HG02571 (cell line): ENCODE results near the gene CRHR2.
"Not testable (repeated sequence)": the region's sequence is repeated elsewhere in the genome, so short reads cannot be mapped to it uniquely, and the experiment has no call there.

ENCODE experiments used
- ATAC-seq: cut with Tn5 transposase; IDR thresholded peaks from one replicate; pipeline ENCODE4 v1.9.1; 2021; ENCODE audit warnings: mild to moderate bottlenecking, moderate library complexity; ENCODE audit not compliant: unreplicated experiment

The CRHR2 gene

DNA sequence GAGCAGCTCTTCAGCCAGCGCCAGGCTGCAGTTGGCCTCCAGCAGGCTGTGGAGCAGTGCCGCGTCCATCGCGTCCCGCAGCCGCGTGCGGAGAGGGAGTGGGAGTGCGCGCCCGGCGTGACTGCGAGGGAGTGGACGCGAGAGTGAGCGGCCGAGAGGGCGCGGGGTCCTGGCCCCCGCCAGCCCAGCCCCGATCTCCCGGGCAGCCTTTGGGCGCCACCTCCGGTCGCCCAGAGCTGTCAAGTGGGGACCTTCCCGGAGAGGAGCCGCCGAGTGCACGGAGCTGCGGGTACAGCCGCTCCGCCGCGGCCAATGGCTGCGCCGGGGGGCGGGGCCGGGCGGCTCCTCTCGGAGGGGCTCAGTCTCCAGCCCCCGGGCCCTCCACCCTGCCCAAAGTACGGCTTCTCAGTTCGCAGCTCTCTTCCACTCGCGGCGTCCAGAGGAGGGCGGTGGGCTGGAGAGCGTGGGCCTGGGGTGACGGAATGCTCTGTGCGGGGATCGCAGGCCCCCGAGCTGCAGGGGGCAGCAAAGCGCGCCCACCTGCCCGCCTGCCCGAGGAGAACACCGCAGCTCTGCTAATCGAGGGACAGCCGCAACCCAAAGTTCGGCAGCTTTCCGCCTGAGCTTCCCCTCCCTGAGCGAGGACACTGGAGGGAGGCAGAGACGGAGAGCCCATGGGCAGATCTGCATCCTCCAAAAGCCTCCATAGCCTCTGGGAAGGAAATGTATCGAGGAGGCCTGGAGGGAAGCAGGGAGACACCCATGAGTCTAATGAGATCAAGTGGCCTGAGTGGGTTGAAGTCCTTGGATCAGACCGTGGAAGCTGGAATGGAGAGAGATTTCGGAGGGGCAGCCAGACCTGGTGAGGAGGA is at the start of gene CRHR2:
TSS of gene CRHR2 (minus strand) at position 245 of the 872 bp plus-strand sequence. CDS start at position 69, 176 bp downstream.
- ATAC-seq: no peak

DNA sequence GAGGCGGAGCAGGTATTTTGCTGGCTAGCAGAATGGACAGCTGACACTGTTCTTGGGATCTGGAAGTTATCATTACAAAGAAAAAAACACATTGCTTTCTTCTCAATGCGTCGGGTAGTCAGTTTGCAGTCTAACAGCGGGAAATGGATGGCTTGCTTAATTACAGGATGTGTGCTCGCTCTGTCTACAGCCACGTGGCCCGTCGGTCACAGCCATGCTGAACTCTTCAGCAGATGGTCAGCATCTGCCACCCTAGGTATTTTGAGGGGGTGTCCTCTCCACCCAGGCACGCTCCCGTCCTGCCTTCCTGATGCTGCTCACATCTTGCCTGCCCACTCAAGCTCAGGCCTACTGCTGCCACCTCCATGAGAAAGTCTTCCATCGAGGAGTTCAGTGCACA is 49.3 kb upstream of the CRHR2 start:
- ATAC-seq: no peak

DNA sequence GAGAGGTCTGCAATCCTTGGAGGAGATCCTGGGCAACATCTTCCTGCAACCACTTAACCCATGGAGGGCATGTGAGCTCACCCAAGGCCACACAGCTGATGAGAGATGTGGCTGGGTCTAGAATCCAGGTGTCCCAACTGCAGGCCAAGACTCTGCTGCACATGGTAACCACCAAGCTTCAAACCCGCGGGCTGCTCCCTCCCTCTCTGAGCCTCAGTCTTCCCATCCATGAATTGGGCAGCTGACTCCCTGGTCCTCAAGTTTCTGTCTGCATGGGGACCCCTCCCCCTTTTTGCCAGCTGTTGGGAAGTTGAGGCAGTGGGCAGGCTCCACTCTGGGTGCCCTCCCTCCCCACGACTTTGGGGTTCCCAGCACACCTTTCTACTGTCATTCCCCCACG is 48.7 kb upstream of the CRHR2 start:
- ATAC-seq: no peak

DNA sequence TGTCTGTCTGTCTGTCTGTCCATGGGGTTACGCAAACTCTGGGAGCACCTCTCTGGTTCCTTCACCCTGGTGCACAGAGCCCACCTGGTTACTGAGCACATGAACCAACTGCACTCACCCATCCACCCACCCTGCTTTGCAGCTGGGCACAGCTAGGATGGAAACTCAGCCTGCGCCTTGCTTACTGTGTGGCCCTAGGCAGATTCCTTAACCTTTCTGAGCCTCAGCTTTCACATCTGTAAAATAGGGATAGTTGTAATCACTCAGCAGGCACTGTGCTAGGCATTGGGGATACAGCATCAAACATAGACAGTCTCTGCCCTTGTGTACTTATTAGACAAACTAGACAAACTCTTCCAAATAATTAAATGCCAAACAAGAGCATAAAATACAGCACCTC is 47.8 kb upstream of the CRHR2 start:
- ATAC-seq: no peak

DNA sequence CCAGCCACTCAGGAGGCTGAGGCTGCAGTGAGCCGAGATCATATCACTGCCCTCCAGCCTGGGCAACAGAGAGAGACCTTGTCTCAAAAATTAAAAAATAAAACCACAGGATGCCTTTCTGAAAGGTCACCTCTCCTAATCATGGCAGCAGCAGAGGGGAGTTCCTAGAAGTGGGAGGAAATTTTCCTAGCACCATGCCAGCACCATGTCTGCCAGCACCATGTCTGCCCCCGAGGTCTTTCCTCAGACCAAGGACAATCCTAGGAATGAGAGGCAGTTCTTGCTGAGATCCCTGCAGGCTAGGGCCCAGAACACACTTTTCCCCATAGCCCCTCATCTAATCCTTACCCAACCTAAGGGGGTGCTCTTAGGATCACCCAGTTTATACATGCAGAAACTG is 47.4 kb upstream of the CRHR2 start:
- no peak for ATAC-seq

DNA sequence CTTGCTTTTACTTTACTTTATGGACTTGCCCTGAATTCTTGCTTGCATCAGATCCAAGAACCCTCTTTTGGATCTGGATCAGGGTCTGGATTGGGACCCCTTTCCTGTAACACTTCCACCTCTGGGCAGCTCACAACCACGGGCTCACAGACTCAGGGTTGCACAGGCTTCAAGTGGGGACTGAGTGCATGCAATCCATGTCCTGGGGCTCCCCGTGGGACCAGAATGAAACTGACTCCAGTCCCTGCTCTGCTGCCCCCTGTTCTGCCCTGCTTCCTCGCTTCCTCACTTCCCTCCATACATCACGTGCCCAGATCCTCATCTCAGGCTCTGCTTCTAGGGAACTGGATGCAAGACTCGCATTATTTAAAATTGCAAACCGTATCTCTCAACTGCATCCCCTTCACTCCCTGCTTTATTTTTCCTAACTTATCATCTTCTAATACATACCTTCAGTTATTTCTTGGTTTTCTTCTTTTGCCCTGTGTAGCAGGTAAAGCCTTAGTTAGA is 46.4 kb upstream of the CRHR2 start:
- ATAC-seq: no peak

DNA sequence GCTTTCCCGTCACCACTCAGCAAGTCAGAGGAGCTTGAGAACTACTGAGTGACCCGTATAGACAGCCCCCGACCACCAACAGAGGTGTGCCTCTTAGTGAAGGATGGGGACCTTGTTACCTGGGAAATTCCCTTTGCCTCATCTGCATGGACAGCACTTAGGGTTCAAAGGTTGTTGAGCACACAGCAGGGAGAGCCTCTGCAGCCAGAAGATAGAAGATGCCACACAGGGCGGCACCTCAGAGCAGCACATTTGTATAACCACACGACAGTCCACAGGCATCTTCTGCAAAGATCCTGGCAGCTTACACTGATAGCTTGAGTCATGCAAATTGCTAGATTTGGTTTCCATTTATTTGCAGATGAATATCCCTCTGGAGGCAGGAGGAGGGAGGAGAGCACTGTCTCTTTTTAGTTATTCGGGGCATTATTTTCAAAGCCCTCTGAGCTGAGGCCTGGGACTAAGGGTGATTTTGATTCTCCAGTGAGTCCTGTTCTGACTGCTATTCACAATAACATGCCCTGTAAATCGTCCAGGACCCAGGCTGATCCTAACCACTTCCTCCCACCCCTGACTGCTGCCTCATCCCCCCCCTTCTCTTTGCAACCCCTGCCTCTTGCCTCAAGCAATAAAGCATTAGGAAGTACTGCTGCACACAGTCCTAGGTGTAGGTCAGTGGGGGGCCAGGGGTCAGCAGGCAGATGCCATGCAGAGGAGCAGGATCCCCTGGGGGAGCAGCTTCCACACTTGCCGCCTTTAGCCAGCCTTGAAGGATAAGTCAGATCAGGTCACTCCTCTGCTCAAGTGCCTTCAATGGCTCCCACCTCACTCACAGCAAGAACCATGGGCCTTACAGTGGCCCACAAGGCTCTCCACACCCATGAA is 45.0 kb upstream of the CRHR2 start:
- no peak for ATAC-seq

DNA sequence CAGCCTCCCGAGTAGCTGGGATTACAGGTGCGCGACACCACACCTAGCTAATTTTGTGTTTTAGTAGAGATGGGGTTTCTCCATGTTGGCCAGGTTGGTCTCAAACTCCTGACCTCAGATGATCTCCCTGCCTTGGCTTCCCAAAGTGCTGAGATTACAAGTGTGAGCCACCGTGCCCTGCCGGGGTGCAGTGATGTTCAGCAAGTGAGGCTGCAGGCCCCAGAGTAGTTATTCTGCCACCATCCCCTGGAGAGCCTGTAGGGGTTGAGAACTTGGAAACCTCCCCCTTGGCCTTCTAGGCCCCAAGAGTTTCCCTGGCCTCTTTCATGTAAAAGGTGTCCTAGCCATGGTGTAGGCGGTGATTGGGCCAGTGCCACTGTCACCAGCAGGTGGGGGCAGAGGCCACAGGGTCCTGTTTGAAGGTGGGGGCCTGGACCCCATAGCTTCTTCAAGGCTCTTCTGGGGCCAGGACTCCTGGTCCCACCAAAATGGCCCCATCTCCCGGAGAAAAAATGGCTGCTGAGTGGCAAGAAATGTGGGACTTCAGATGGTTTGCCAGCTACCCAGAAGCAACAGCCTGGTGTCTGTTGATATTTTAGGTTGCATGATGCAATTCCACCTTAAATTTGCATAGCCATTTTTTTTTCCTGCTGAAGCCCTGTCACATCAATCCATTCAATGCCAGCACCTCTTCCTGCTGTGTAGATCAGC is 44.2 kb upstream of the CRHR2 start:
- no peak for ATAC-seq

DNA sequence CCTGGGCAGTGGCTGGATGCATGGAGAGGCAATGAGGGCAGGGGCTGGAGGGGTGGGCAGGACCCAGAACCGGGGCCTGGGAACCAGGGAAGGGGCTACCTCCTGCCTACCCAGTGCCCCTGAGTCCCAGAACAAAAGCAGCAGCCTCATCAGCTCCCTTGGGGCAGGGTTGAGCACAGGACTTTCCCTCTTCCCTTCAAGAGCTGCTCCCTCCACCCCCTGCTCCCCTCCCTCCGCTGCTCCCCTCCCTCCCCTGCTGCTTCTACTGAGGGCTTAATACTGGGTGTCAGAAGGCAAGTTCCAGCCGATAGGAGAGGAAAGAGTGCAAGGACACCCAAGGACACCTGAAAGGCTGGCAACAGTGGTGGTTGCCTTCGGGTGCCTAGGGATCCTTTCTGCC is 41.5 kb upstream of the CRHR2 start:
- no peak for ATAC-seq

DNA sequence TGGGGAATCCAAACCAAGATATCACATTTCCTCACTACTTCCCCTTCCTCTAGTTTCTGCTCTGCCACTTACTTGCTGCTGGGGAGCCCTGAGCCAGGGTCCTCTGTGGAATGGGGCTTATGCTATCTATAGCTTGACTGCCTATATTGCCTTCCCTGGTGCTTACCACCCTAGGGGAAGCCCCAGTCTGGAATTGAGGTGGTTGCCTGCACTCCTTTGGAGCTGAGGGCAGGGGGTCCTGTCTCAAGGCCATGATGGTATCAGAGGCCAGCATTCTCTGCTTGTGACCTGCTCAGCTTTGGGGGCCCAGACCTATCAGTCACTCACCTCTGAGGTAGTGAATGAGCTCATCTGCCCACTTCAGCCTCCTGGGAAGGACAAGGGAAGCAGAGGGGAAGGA is 40.4 kb upstream of the CRHR2 start:
- no peak for ATAC-seq

DNA sequence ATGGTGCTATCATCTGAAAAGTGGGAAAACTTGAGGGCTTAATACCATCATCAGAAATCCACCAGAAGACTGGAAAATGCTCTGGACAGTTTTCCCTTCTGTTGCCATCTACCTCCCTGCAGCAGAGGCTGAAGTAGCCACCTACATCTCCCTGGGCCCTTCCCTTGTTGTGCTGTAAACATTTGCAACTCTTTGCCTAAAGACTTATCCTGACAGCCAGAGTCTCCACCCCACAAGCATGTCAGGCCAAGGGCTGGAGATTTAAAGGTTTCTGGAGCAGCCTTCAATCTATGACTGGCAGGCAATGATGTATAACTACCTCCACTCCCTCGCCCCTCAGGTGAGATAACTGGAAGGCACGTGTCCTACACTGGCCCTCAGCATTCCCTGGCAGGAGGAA is 39.9 kb upstream of the CRHR2 start:
- no peak for ATAC-seq

DNA sequence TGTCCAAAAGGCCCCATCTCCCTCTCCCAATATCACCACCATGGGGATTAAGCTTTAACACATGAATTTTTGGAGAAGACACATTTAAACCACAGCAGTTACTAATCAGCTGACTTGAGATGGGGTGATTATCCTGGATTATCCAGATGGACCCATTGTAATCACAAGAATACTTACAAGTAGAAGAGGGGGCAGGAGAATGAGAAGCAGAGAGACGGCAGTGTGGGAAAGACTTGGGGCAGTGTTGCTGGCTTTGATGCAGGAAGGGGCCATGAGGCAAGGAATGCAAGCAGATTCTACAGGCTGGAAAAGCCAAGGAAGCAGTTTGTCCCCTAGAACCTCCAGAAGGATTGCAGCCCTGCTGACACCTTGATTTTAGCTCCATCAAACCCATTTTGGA is 39.0 kb upstream of the CRHR2 start:
- no peak for ATAC-seq

DNA sequence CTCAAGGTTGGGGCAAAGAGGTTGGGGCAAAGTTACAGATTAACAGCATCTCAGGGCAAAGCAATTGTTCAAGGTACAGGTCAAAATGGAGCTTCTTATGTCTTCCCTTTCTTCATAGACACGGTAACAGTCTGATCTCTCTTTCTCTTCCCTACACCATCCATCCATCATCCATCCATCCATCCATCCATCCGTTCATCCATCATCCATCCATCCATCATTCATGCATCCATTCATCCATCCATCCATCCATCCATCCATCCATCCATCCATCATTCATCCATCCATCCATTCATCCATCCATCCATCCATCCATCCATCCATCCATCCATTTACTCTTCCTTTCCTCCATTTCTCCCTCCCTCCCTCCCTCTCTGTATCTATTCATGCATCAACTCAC is 37.2 kb upstream of the CRHR2 start:
- not testable (repeated sequence) for ATAC-seq

DNA sequence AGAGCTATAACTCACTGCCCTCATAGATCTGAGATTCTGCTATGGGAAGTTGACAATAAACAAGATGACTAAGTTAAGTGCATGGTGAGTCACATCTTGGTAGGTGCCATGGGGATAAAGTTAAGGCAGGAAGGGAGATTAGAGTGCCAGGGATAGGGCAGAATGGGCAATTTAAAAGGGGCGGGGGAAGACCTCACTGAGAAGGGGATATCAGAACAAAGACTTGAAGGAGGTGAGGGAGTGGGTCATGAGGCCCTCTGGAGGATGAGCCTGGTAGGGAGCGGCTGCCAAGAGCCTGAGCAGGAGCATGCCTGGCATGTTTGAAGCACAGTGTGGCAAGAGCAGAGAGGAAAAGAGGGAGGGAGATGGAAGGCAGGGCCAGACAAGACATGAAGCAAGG is 34.9 kb upstream of the CRHR2 start:
- no peak for ATAC-seq

DNA sequence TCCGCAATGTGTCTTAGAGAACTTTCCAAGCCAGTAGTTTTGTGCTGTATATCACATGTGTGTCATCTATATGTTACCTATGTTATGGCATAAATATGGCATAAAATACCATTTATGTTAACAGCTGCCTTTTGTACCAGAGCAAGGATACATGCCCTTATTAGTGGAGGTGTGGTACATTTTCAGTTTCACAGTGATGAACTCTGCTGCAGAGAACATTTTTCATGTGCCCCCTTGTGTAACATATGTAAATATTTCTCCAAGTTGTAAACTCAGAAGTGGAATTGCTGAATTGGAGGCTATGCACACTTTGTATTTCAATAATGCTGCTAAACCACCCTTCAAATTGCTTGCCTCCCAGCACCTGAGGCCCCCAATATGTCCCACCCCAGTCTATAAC is 31.9 kb upstream of the CRHR2 start:
- ATAC-seq: no peak

DNA sequence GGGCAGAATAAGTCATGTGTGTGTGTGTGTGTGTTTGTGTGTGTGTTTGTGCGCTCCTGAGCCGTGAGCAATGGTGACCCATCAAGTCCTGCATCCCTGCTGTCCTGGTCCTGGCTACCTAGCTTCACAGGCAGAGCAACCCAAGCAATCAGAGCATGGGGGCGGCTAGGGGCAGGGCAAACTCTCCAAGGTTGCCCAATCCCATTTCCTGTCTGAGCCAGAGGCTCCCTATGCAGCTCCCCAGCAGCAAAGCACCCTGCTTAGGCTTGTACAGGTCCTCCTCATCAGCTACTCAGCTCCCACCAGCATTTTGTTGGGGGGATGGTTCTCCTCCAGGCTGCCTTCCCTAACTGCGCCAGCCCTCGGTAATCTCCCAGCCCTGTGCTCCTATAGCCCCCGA is 31.1 kb upstream of the CRHR2 start:
- ATAC-seq: no peak

DNA sequence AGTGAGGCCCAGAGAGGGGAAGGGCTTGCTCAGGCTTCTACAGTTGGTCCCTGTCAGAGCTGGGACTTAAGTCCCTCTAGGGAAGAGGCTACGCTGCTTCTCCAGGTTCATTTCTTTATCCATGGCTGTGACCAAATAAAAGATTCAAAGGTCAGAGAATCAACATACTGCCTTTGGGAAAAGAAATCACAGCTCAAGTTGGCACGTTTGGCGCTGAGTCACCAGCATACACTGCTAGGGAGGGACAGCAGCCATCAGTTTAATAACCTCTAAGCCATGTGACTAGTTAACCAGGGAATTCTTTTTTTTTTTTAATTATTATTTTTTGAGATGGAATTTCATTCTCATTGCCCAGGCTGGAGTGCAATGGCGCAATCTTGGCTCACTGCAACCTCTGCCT is 28.4 kb upstream of the CRHR2 start:
- no peak for ATAC-seq

DNA sequence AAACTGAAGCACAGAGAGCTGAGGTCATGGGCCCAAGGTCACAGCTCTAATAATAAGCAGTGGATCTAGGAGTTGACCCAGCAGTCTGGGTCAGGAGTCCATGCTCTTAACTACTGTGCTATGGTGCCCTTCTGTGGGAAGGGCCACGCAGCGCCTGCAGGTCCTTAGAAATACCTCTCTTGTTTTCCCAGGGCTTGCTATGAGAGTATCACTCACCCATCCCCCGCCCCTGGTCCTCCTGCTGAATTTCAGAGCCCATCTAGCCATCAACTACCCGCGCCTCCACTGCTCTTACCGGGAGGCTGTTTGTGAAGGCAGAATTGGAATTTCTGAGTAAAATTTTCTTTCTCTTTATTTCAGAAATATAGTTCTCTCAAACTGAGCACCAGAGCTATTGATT is 27.3 kb upstream of the CRHR2 start:
- no peak for ATAC-seq

DNA sequence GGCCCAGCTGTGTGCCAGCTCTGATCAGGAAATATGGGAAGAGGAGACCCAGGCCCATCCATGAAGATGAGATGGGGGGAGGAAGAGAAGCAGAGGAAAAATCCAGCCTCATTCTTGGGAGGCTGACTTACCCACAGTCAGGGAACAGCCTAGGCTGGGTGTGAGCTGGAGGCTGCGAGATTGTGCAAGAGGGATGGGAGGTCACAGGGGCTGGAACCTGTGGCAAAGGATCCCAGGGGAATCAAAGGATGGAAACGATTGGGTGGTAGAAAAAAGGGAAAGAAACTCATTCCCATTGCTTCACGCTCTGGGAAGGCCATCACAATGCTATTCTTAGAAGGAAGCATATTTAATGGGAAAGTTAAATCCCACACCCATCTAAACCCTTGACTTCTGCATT is 26.7 kb upstream of the CRHR2 start:
- no peak for ATAC-seq

DNA sequence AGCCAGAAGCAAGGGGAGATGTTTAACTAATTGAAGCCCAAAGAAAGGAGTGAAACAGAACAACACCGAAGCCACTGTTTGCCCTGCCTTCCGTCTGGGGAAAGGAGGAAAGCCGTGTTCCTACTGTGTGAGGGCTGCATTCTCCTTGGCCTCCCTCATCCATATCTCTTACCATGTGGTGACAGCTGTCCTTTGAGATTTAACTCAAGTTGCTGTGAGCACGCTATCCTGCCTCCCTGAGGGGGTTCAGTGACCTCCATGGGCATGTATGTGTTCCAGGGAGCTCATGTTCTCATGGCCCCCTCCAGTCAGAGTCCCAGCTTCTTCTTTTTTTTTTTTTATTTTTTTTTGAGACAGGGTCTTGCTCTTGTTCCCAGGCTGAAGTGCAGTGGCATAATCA is 26.2 kb upstream of the CRHR2 start:
- no peak for ATAC-seq
